Progenitor cell of endocrine pancreas (in vitro differentiated cells): ENCODE measurements around the gene RNPC3. TPM values are rescaled to one million over a fixed set of nuclear protein-coding genes. Genes with fewer than 3 reads are reported as not detected.

Experiments
- DNase-seq: peaks from one replicate; pipeline ENCODE4 v3.0.0; 2021; ENCODE audit warnings: low spot score; ENCODE audit not compliant: unreplicated experiment
- H3K27ac Mint-ChIP-seq: 2 replicates; pipeline ENCODE4 v1.8.0; 2021; ENCODE audit warnings: mild to moderate bottlenecking, moderate library complexity, mixed read lengths
- H3K27me3 Mint-ChIP-seq: 2 replicates; pipeline ENCODE4 v1.8.0; 2021; ENCODE audit warnings: mixed read lengths
- H3K36me3 Mint-ChIP-seq: 2 replicates; pipeline ENCODE4 v1.8.0; 2022; ENCODE audit warnings: mixed read lengths; ENCODE audit not compliant: insufficient read depth
- H3K4me1 Mint-ChIP-seq: 2 replicates; pipeline ENCODE4 v1.8.0; 2021; ENCODE audit warnings: low read depth, mixed read lengths
- H3K4me3 Mint-ChIP-seq: 2 replicates; pipeline ENCODE4 v1.8.0; 2021; ENCODE audit warnings: low read depth, mild to moderate bottlenecking, moderate library complexity, mixed read lengths
- H3K9me3 Mint-ChIP-seq: 2 replicates; pipeline ENCODE4 v1.8.0; 2021; ENCODE audit warnings: low read depth, mixed read lengths
- CTCF ChIP-seq: fragments of 200-600 bp; sonication (generic); IDR thresholded peaks from one replicate; pipeline ENCODE4 v1.5.0; 2021; ENCODE audit warnings: antibody characterized with exemption, mild to moderate bottlenecking; ENCODE audit not compliant: unreplicated experiment
- total RNA-seq: library from RNA; stranded (reverse); gene quantifications from 2 replicates; pipeline ENCODE4 v1.2.1, GENCODE V29; 2021

The RNPC3 gene
- total RNA-seq, 1 donor from 2014 or later, result 24.6 TPM

GRCh38 chr1:103525114-103525606 lies 339 bp upstream of the RNPC3 start:
- DNase-seq, result no peak
- peaks cover 7% of the 10 kb centered on the region for H3K27me3 Mint-ChIP-seq
- H3K9me3 Mint-ChIP-seq, result peaks cover 2% of the 10 kb centered on the region
- no peak for TF ChIP-seq CTCF
- peaks cover 4% of the 10 kb centered on the region for H3K36me3 Mint-ChIP-seq
- H3K4me3 Mint-ChIP-seq, result peak overlapping the region; percentile 76
- H3K4me1 Mint-ChIP-seq, result peaks cover 12% of the 10 kb centered on the region
- H3K27ac Mint-ChIP-seq, result no peak overlapping the region

- Mint-ChIP-seq H3K27me3 (peaks cover 7% of the 10 kb centered on the region), H3K4me3 (peak overlapping the region; percentile 99), H3K27ac (peak overlapping the region; percentile 76), H3K9me3 (peaks cover 2% of the 10 kb centered on the region), H3K4me1 (peaks cover 12% of the 10 kb centered on the region), H3K36me3 (peaks cover 14% of the 10 kb centered on the region)
- no peak for DNase-seq
- TF ChIP-seq CTCF, result no peak
These were observed 1.8 kb downstream of the RNPC3 start for GRCh38 chr1:103527331-103527730.

- DNase-seq, result no peak
These were observed 4.2 kb downstream of the RNPC3 start for GRCh38 chr1:103529746-103530145.

GRCh38 chr1:103538226-103538625 lies 12.7 kb downstream of the RNPC3 start:
- no peaks in the 10 kb centered on the region for H3K27me3 Mint-ChIP-seq
- peaks cover 2% of the 10 kb centered on the region for H3K4me1 Mint-ChIP-seq
- no peak overlapping the region for H3K27ac Mint-ChIP-seq
- H3K36me3 Mint-ChIP-seq, result peaks cover 16% of the 10 kb centered on the region
- H3K4me3 Mint-ChIP-seq, result no peak overlapping the region
- no peaks in the 10 kb centered on the region for H3K9me3 Mint-ChIP-seq
- TF ChIP-seq CTCF, result no peak
- no peak for DNase-seq

More at GRCh38 chr1:103529746-103530145, 4.2 kb downstream of the RNPC3 start:
- peaks cover 14% of the 10 kb centered on the region for H3K4me1 Mint-ChIP-seq
- no peak for TF ChIP-seq CTCF
- no peaks in the 10 kb centered on the region for H3K9me3 Mint-ChIP-seq
- H3K4me3 Mint-ChIP-seq, result no peak overlapping the region
- no peak overlapping the region for H3K27ac Mint-ChIP-seq
- H3K27me3 Mint-ChIP-seq, result no peaks in the 10 kb centered on the region
- peaks cover 19% of the 10 kb centered on the region for H3K36me3 Mint-ChIP-seq

- Mint-ChIP-seq H3K4me1 (no peaks in the 10 kb centered on the region), H3K27ac (no peak overlapping the region), H3K36me3 (peaks cover 15% of the 10 kb centered on the region), H3K4me3 (no peak overlapping the region), H3K27me3 (no peaks in the 10 kb centered on the region), H3K9me3 (no peaks in the 10 kb centered on the region)
- no peak for DNase-seq
- no peak for TF ChIP-seq CTCF
These were observed 15.9 kb downstream of the RNPC3 start for GRCh38 chr1:103541431-103541830.
